SK-N-SH treated with all-trans-retinoic acid at 6 μM for 48 hours (cell line): ENCODE results near the gene TSHZ2.

Experiments
- BACH2 ChIP-seq: fragments of 250-450 bp; sonication (Bioruptor Pico); IDR thresholded peaks from 2 replicates; pipeline ENCODE4 v1.9.0; 2021; ENCODE audit warnings: mild to moderate bottlenecking, borderline replicate concordance
- ZNF70 ChIP-seq: fragments of 450-650 bp; formaldehyde crosslinking; IDR thresholded peaks from 2 replicates; pipeline ENCODE4 v1.5.0; 2020; ENCODE audit warnings: mild to moderate bottlenecking, moderate library complexity

DNA sequence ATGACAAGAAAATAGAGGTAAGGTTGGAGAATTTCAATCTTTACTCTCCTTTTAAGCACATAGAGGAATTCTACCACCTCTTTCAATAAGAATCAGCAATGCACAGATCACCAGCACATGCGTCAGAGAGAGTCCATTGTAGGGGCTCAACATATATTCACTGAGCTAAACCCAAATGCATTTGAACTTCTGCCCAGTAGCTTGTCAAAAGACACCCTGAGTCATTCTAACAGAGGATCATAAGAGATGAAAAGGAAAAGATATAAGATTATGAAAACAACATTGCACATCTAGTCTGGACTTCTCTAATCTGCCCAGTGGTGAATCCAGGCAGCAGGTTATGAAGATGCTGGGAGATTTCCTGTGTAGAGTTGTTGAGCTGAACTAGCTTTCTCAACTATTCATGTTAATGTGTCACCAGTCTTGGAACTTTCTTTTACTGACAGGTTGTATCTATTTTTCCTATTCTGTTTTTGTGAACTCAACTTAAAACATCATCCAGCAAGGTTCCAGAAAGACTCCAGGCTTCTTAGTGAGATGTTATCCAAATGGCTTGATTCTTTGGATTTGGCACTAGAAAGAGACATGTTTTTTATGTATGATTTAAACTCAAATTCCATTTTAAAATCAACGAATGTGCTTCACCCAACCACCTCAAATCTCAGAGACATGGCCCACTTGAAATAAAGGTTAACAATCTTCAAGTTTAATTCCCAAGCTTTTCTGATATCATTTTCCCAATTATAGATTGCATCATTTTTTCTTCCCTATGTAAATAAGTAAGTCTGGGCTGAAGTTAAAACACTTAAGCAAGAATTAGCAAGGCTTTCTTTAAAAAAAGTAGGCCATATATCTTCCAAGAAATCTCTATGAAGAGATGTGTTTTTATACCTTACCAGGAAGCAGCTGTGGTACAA is 89.3 kb downstream of the TSHZ2 start:
- TF ChIP-seq BACH2 (CRISPR knock-in tag), result no peak
- TF ChIP-seq ZNF70 (CRISPR knock-in tag), result no peak
